OCI-LY3 (cell line): Measurements from ENCODE around the gene NFYC.

ENCODE experiments used
- EZH2phosphoT487 ChIP-seq: fragments of 200-600 bp; shearing (Covaris generic); IDR thresholded peaks from 2 replicates; pipeline ENCODE4 v1.6.1; 2018; ENCODE audit warnings: antibody characterized with exemption, mixed run types, low read depth
- TF ChIP-seq, protein P1 (sequence below): fragments of 200-600, 300-600 bp; sonication (generic); IDR thresholded peaks from 2 replicates; pipeline ENCODE4 v1.5.1; 2014; ENCODE audit warnings: antibody characterized with exemption, low read length, low read depth

DNA sequence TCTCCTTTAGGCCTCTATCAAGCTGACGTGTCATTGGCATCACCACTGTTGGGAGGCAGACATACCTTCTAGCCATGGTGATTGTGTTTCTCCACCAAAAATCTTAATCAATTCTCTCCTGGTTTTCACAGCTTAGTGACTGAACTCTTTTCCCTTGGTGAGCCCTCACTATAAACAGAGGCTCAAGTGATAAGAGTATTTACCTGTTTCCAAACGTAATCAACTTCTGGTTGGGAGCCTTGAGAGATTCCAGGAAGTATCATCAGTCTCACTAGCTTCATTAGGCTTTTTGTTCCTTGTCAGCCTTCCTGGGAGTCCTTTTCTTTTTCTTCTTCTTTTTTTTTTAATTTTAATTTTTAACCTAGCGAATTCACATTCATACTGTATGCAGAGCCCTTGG lies 58.3 kb downstream of the NFYC start:
- TF ChIP-seq, protein P1, sequence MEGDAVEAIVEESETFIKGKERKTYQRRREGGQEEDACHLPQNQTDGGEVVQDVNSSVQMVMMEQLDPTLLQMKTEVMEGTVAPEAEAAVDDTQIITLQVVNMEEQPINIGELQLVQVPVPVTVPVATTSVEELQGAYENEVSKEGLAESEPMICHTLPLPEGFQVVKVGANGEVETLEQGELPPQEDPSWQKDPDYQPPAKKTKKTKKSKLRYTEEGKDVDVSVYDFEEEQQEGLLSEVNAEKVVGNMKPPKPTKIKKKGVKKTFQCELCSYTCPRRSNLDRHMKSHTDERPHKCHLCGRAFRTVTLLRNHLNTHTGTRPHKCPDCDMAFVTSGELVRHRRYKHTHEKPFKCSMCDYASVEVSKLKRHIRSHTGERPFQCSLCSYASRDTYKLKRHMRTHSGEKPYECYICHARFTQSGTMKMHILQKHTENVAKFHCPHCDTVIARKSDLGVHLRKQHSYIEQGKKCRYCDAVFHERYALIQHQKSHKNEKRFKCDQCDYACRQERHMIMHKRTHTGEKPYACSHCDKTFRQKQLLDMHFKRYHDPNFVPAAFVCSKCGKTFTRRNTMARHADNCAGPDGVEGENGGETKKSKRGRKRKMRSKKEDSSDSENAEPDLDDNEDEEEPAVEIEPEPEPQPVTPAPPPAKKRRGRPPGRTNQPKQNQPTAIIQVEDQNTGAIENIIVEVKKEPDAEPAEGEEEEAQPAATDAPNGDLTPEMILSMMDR, result no peak
- no peak for TF ChIP-seq EZH2phosphoT487
